IPS-NIHi11 (cell line): ENCODE results near the gene CES1.
A peak's percentile ranks its signal among the peaks of the same experiment; 100 is the strongest.
"Not testable (repeated sequence)": the region's sequence is repeated elsewhere in the genome, so short reads cannot be mapped to it uniquely, and the experiment has no call there.

Experiments
- DNase-seq: peaks from one replicate; pipeline ENCODE4 v3.0.0; 2012; ENCODE audit warnings: mixed read lengths, low spot score

CES1 gene

DNA sequence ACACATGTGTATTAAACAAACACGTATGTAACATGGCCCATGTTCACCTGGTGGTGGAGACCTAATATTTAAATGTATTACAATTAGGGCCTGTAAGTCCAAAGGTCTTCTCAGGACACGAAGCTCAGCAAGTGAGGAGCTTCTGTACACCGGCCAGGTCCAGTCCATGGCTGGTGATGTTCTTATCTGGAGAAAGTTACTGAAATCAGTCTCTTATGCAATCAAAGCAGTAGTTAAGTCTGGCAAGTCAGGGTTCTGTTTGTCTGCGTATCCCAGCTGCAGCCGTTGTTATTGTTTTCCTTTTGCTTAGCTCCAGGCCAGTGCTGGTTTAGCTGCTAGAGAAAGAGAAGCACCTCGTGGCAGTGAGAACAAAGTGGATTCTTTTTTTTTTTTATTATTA lies 41.4 kb downstream of the CES1 start:
- DNase-seq = not testable (repeated sequence)

DNA sequence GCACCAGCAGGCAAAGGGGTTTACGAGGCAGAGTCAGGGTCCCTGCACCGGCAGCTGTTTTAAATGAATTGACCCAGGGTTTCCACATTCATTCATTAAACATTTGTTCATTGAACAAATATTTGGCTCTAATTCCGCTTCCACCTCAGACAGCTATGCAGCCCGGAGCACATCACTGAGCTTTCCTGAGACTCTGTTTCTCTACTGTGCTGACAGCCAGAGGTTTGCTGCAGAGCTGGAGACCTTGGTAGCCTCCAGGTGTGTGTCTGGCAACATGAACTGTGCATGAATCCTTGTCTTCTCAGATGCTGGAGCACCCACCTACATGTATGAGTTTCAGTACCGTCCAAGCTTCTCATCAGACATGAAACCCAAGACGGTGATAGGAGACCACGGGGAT lies 42.7 kb downstream of the CES1 start:
- not testable (repeated sequence) for DNase-seq

DNA sequence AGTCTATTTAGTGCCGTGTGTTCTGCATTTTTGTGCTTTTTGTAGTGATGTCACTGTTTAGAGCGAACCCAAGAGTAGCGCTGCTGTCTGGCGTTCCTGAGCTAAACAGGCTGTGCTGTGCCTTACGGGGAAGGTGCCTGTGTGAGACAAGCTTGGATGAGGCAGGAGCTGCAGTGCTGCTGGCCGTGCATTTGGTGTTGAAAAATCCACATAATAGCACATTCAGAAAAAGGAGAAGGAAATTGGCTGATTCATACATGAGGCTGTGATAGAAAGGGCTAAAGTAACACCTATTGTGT lies 50.2 kb downstream of the CES1 start:
- DNase-seq = not testable (repeated sequence)

DNA sequence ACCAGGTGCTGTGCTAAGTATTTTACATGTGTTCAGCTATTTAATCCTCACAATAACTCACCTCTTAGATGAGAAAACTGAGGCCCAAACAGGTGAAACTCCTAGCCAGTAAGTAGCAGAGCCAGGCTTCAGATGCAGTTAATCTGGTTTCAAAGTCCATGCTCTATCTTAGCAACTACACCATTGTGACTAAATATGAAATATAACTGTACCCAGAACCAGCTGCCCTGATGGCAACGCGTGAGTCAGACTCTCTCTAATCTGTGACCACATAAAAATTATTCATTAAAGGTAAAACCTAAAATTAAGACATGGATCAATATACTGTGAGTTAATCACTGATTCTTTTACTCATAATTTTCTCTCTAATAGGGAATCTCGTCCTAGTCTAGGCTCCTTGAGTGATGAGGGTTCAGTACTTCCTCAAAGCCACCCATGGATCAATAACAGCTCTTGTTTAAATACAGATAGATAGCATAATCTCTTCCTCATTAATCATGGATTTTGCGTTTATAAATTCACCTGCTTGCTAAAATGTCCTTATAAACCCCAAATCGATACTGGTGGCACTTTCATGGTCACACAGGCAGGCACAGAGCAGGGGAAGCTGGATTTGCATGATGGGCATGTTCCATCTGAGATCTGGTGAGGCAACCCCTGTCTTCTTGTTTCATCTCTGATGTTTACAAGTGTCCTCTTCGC lies 50.7 kb downstream of the CES1 start:
- not testable (repeated sequence) for DNase-seq

DNA sequence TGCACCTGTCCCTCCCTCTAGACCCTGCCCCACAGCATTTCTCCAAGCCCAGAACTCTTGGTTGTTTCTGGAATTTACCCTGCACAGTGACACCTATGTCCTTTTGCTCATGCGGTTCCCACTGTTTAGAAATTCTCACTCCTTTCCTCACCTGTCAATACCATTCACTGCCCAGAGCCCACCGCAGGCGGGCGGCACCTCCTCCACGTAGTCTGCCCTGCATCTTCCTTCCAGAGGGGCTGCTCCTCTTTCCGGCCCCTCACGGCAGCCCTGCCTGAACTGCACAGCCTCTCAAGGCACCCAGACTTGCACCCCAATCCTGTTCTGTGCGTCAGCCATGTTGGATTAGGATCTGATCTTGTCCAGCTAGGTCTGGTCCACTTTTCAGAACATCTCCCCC lies 51.4 kb downstream of the CES1 start:
- DNase-seq = not testable (repeated sequence)

DNA sequence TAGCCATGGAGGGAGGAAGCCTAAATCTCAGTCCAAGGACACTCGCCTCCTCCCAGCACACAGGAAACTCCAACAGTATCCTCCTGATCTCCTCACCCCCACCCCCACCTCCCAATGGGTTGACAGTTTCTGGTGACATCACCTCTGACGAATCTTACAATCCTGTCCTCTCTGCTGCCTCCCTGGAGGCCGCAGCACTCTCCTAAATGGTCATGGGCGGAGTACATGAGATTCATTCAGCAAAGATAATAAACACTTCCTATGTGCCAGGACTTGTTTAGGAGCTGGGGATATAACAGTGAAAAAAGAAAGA lies 52.8 kb downstream of the CES1 start:
- not testable (repeated sequence) for DNase-seq

DNA sequence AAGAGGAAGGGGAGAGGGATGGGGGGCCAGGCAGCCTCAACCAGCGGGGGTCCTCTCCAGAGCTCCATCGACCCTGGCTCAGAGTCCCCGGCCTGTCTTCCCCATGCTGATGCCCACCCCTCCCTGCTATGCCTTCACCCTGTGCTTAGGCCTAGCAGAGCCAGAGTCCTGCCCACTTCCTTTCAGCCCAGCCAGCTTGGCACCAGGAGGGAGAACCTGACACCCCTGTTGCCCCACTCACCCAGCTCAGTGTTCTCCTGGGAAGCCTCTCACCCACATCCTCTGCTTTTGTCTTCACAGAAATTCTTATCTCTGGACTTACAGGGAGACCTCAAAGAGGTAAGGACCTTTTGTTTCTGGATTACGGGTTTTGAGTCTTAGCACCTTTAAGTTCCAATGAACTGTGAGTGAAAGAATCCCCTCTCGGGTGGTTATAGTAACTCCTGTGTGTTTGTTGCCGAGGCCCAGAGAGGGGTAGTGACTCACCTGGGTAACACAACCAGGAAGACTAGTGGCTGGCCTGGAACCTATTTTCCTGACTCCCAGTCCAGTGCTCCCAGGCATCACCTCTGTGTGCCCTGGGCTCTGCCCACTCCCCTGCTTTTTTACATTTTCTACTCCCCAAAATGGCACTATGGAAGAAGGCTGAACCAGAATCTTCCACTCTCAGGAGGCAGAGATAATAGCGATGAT lies 53.3 kb downstream of the CES1 start:
- DNase-seq = no peak

DNA sequence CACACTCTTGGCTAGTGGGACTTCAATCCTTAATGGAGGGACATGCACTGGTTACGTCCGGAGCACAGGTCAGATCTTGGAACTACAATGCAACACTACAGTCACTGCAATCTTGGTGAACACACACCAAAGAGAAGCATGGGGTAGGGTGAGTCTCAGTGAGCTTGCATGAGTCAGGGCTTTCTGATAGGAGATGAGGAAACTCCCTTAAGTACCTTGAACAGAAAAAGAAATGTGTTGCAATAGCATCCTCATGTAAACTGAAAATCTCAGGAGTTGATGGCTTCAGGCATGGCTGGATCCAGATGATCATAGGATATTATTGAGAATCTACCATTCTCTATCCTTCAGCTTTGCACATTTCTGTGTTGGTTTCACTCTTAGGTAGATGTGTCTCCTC lies 54.1 kb downstream of the CES1 start:
- DNase-seq = no peak

DNA sequence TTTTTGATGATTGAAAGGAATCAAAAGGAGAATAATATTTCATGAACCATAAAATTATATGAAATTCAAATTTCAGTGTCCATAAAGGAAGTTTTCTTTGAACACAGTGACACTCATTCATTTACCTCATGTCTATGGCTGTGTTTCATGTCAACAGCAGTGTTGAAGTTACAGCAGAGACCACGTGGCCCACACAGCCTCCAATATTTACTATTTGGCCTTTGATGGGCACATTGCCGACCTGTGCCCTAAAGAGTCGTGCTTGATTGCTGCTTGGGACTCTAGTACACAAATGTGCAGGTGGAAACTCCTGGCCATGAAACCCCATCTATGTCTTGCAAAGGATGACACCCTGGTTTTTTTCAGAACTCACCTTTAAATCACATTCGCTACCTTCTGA lies 57.0 kb downstream of the CES1 start:
- DNase-seq = no peak

DNA sequence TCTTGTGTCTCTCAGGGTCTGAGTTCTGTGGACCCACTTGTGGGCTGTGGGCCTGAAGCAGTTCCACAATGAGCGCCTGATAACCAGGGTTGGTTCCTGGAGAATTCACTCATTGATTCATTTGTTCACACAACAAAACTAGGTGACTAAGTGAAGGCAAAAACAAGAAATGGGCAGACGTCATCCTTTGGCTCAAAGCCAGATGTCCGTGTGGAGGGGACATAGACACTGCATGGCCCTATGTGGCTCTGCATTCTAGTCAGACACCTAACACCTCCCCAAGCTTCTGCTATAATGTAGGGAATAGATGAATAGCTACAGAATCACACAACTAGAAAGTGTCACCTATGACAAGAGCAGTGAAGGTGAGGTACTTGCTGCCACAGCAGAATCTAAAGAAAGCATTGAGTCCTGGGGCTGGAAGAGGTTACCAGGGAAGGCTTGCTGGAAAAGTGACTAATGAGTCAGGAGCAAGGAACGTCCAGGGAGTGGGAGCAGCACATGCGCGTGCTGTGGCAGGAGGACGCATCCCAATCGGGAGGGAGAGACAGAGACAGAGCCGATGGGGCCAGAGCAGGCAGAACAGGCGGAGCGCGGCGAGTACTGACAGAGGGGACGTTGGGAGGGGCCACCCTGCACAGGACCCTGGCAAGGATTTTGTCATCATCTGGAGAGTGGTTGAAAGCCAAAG lies 58.9 kb downstream of the CES1 start:
- DNase-seq = no peak

DNA sequence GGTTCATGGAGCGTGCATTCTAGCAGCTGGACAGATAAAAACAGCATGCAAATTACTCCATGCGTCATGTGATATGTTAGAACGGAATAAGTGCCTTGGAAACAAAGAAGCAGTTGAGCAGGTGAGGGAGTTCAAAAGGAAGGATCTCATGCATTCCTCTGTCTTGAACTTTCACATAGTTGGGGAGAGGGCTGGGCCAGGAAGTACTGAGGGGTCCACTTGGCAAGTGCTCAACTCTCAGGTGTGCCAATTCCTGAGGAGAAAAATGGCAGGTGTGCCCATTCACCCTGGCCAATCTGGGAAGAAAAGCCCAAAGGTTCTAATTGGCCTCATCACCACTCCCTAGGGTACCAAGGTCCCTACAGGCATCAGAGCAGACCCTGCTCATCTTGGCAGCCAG lies 67.7 kb downstream of the CES1 start:
- DNase-seq = no peak

DNA sequence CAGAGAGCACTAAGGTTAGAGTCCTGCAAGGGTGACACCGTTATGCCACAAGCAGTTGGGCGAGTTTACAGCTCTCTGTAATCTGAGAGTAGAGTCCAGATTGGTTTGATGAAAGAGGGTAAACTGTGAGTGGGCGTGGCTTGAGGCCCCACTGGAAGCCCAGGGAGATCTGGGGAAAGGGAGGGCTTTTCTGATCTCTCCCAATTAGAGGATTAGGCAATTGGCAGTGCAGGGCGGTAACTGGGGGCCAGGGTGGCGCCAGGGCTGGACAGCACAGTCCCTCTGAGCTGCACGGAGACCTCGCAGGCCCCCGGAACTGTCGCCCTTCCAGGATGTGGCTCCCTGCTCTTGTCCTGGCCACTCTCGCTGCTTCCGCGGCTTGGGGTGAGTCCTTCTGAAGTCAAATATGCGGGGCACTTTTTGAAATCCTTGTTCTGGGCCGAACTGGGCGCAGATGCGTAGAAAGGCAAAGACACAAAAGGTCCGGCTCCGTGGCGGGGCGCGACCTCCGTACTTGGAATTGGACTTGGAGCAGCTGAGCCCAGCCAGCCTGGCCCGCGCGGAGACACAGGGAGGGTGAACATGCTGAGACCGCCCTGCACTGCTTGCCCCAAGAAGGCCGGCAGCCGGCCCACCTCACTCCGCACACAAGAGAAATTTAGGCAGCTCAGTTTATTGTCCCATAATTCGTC lies 72.4 kb downstream of the CES1 start:
- peak; percentile 62 for DNase-seq

DNA sequence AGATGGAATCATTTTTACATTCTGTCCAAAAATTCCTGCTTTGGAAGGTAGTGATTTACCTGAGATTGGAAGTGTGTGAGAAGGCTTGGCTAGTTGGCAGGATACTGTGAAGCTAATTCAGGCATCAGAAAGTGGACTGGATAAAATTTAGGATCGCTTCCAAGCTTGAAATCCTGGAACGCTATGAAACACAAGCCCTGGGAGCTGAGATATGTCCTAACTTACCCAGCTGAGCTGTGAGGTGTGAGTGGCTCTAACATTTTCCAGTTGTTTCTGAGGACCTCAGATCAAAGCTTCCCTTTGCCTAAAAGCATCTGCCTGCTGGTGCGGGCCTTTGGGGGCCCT lies 73.0 kb downstream of the CES1 start:
- DNase-seq = not testable (repeated sequence)

DNA sequence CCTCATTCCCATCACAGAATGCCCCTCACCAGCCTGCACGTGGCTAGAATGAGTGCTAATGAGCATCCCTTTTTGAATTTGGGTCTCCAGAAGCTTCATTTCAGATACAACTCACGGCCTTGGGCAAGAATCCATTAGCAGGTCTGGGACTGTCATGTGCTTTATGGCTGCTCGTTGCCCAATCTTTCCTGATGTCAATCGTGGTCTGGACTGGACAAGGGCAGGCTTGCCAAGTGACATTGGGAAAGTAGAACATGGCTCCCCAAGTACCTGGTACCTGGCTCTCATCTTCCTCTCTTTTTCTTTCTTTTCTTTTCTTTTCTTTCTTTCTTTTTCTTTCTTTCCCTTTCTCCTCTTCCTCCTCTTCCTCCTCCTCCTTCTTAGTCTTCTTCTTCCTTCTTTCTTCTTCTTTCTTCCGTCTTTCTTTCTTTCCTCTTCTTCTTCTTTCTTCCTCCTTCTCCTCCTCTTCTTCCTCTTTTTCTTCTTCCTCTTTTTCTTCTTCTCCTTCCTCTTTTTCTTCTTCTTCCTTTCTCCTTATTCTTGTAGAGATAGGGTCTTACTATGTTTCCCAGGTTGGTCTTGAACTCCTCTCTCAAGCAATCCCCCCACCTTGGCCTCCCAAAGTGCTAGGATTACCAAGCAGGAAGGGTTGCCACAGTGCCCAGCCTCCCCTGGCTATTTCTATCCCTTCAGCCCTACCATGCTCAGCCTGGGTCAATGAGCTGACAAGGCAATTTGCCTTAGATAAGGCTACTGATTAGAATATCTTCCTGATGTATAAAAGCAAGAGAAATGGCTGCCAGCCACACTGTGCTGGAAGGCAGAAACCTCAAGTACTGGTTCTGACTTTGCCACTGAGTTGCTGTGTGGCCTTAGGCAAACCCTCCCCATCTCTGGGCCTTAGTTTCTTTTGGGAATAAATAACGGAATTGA lies 75.0 kb downstream of the CES1 start:
- not testable (repeated sequence) for DNase-seq

DNA sequence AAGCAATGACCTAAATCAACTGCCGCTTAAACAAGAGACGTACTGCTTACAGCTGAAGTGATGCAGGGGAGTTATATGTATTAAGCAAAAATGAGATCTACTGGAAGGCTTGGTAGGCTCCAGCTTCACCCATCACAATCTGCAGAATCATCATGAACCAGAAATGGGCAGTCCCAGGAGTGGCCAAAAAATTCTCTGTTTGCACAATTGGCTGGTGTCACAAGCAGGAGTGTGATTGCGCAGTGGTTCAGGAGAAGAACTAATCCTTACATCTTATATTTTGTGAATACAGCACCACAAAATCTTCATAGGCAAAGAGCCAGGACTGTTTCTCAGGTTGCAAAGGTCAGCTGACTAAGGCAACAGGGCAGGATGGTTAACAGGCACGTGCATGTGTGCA lies 75.9 kb downstream of the CES1 start:
- DNase-seq = no peak

DNA sequence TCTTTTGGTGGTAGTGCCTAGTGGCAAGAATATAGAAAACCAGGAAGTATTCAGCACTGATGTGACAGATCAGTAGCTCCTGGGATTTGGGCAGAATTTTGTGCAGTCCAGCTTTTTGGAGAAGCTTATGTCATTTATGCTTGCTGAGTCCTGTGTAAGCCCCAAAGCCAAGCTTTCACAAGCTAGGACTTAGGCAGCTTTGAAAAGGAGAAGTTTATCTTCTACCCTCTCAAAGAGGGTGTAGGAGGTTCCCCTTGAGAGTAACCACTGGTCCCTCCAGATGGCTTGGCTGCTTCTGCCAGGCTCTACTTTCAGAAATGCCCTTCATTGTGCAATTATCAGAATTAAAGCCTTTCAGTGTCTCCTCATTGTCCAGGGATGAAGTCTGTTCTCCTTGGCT lies 78.8 kb downstream of the CES1 start:
- no peak for DNase-seq

DNA sequence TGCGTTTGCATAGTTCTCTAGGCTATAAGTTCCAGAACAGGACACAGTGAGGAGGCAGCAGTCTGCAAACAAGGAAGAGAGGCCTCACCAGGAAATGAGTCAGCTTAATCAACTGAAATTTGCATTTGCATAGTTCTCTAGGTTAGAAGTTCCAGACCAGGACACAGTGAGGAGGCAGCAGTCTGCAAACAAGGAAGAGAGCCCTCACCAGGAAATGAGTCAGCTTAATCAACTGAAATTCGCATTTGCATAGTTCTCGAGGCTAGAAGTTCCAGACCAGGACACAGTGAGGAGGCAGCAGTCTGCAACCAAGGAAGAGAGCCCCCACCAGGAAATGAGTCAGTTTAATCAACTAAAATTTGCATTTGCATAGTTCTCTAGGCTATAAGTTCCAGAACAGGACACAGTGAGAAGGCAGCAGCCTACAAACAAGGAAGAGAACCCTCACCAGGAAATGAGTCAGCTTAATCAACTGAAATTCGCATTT lies 79.7 kb downstream of the CES1 start:
- not testable (repeated sequence) for DNase-seq
